M059J (cell line): ENCODE results near the gene STK11IP. TPM values are rescaled to one million over a fixed set of nuclear protein-coding genes. Genes with fewer than 3 reads are reported as not detected.

Experiments used
- DNase-seq: peaks from one replicate; pipeline ENCODE4 v3.0.0-alpha.2; 2012; ENCODE audit warnings: low read depth
- total RNA-seq: library from RNA; depleted of rRNA; stranded (reverse); fragments of >200 nt; shearing (Covaris generic); gene quantifications from 2 replicates; pipeline ENCODE4 v1.2.3, GENCODE V29; 2014

Gene STK11IP
- total RNA-seq, 1 experiment from 2014 or later: 6.7 TPM

DNA sequence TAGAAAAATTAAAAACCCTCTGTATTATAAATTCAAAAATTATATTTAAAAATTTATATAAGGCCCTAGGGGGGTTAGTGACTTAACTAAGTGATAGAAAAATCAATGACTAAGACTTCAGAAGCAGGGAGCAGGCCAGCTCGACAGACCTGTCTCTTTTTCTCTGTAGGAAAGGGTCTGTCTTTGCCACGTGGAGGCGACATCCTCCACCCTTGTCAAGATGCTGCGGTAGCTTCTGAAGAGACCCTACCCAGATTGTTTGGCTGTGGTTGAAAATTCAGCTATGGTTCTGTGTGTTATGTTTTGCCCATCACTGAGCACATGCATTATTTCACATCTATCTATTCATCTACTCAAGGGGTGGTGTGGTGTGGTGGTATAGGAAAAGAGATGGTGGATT is 21.6 kb downstream of the STK11IP start:
- no peak for DNase-seq

DNA sequence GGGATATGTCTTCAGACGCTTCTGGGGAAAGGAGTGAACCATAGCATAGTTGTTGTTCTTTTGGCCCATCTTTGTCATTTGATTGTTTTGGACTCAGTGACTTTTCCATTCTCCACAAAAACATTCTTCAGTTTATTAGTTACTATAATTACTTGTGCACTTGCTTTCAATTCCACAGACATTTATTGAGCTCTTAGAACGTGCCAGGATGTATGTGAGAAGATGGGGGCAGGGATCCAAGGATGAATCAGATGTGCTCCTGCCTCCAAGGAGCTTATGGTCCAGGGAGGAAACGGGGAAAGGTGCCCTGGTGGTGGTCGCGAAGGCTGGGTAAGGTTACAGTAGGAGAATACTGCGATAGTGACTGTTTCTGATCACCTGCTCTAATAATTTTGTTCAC is 22.9 kb downstream of the STK11IP start:
- DNase-seq: no peak

DNA sequence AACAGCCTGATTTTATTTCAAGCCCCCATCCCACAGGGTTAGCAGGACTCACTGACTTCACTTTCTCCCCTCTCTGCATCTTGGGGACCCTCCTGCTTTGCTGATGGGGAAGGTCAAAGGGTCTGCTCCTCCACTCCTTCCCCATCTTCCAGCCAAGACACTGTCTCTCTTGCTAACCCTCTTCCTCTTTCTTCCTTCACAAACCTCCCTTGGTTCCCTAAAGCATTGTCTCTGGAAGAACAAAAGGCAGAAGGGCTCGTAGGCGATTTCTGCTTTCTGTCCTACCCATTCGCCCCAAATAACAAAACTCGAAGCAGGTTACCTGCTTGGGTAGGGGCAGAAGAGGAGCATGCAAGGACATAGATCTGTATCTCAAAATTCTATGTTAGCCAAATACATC is 24.3 kb downstream of the STK11IP start:
- DNase-seq: no peak

- DNase-seq: no peak
Measured at GRCh38 chr2:219622472-219622871, 24.8 kb downstream of the STK11IP start.

DNA sequence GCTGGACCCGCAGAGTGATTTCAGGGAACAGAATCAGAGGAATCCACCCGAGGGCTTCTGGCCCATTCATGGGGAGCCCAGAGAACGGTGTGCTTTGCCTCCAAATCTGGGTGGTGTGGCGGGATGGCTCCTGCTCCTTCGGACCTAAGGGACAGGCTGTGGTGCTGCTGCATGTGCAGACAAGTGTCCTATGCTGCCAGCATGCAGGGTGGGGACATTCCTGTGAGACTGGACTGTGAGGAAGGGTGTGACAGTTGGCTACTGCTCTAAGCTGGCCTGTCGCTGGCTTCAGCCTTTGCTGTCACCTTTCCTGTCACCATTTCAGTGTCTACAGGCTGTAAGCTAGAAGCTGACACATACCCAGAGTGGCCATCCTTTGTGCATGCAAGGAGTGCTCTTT is 26.9 kb downstream of the STK11IP start:
- DNase-seq: no peak

GRCh38 chr2:219625179-219625578 is 27.5 kb downstream of the STK11IP start:
- DNase-seq: no peak

DNA sequence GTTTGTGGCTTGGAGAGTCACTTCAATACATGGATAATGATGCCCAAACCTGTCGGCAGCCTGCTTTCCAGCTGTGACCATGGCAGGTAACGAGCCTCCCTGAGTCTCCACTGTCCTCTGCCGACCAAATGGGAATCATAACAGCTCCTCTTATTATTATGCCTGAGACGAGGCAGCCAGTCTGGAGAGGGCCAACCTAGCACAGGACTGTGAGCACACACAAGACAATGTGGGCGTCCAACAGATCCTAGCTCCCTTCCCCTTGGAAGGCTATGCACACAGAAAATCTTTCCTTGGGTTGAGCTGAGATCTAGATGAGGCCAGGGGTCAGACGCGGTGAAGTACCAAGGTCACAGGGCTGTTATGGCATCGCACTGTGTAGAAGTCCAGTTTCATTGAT is 28.9 kb downstream of the STK11IP start:
- no peak for DNase-seq

DNA sequence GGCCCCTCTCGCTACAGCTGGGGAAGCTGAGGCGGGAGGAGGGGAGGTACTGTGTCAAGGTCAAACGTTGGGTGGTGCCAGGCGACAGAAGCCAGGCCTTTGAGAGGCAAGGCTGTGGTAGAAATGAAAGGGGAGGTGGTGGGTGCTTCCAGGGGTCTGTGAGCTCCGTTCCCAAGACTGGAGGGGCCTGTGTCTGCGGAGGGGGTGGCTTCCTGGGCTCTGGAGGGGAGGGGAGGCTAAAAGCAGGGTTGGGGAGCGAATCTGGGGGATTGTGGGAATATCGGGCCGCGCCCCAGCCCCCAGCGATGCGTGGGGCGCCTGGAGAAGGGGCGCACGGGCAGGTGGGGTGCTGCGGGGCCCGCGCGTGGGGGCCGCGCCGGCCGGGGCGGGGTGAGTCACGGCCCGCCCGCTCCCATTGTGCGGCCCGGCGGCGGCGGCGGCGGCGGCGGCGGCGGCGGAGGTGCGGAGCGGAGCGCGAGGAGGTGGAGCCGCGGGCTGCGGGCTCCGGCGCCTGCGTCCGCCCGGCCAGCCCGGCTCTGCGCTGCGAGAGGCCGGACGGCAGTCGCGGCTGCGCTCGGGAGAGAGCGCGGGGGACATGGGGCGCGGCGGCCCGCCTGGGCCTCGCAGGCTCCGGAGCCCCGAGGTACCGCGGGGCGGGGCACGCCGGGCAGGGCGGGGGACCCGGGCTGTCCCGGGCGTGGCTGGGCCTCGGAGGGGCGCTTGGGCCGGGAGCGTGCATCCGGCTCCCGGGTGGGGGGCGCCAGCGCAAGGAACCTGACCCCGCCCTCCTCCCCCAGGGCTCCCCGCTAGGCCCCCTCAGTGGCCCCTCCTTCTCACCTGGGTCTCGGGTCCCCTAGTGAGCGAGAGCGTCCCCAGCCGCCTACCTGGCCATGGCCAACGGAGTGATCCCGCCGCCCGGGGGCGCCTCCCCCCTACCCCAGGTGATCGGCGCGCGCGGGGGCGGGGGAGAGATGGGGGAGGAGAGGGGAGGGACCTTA is 29.7 kb downstream of the STK11IP start, which contains the start of gene SLC4A3:
Gene SLC4A3 (plus strand): TSS at position 528 of the 998 bp plus-strand sequence. CDS start 363 bp downstream, at position 891.
- DNase-seq: peak; percentile 27

- DNase-seq: no peak
Measured at GRCh38 chr2:219628235-219628985, 30.8 kb downstream of the STK11IP start.

DNA sequence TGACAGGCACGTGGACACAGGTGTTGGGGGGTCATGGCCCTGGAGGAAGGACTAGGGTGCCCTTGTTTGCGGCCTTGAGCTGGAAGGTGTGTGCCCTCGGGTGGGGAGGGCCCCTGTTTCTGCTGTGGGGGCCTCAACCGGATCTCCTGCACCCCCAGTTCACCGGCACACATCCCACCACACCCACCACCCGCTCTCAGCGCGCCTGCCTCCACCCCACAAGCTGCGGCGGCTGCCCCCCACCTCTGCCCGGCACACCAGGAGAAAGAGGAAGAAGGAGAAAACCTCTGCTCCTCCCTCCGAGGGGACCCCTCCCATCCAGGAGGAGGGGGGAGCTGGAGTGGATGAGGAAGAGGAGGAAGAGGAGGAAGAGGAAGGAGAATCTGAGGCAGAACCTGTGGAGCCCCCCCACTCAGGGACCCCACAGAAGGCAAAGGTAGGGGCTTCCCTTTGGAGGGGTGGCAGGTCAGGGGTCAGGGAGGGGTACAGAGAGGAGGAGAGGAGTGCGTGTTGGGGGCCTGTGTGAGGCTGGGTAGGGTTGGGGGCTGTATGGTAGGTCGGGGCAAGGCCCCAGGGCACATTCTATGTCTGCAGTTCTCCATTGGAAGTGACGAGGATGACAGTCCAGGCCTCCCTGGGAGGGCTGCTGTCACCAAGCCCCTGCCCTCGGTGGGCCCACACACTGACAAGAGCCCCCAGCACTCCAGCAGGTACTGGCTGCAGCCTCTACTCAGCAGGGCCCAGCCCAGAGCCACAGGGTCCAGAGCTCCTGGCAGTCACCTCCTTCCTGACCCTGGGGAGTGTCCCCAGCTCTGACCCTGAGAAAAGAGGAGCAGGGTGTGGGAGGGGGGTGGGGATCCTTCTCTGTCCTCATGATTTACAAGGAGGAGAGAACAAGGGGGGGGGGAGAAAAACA is 31.6 kb downstream of the STK11IP start:
- DNase-seq: no peak

DNA sequence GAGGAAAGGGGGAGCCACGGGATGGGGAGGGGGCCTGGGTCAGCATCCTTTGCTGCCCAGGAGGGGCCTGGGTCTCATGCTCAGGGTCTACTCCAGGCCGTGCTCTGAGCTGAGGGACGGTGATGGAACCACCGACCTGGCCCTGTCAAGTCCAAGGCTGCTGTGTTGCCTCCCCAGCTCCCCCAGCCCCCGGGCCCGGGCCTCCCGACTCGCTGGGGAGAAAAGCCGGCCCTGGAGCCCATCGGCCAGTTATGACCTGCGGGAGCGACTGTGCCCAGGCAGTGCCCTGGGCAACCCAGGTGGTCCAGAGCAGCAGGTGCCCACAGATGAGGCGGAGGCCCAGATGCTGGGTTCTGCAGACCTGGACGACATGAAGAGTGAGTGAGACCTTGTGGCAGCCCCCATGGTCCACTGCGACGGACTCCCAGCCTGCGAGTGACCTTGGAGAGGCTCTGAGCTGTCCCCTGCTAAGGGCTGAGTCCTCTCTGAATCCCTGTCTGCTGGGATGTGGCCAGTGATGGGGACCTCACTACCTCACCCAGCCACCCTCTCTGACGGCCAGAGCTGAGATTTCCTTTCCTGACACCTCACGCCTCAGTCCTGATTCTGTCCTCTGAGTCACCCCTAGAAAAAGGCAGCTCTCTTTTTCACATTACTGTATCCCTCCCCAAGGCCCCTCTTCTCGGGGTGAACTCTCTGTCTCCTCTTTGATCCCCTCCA is 32.5 kb downstream of the STK11IP start:
- peak; percentile 25 for DNase-seq

DNA sequence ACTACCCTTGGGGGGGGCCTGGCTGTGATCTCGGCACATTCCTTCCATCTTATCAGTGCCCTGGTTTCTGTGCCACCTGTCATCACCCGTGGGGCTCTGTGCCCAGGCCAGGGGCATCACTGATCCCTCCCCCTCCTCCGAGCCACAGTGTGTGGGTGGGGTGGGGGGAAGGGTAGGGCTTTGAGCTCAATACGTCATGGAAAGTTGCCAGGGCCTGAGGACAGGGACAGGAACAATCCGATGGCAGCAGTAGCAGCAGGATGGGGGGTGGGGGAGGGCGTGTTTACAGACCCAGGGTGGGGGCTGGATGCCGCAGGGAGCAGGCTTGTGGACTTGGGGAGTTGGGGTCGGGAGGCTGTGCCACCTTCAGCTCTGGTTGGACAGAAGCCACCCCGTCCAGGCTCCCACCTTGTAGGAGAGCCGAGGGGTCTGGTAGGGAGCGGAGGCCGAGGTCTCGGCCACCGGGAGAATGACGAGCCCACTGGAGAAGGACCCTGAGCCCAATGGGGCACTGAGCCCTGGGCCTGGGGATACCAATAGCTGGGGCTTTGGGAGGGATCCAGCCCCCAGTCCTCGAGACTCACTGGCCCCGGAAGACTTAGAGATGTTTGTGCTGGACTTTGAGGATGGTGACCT is 33.2 kb downstream of the STK11IP start:
- DNase-seq: no peak

DNA sequence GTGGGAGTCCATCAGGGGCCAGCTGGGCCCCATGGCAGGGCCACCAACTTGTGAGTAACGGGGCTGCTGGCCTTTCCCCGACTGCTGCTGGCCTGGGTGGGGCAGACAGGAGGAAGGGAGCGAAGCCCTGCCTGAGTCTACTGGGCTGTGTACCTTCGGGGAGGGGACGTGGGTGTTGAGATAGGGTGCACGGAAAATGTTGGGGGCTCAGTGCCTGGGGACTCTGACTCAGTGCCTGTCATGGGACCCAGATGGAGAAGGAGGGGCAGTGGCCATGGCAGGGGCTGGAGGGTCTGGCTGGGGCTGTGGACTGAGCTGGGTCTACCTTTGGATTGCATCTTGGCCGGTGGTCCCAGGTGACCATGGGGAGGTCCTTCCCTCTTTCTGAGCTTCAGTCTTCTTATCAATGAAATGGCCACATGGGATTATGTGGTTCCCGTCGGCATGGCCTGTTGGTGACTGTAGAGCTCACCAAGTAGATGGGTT is 33.8 kb downstream of the STK11IP start:
- no peak for DNase-seq

- no peak for DNase-seq
Measured at GRCh38 chr2:219631904-219632759, 34.5 kb downstream of the STK11IP start.

DNA sequence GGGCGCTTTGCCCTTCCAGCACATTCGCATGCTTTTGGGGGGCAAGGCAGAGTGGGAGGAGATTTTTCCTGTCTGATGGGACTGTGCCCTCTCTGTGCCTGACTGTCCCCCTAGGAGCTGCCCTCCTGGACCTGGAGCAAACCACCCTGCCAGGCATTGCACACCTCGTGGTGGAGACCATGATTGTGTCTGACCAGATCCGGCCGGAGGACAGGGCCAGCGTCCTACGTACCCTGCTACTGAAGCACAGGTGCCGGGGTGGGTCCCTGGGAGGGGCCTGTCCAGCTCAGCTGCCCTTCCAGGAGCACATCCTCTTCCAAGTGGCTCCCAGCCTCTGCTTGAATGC is 35.1 kb downstream of the STK11IP start:
- DNase-seq: no peak

DNA sequence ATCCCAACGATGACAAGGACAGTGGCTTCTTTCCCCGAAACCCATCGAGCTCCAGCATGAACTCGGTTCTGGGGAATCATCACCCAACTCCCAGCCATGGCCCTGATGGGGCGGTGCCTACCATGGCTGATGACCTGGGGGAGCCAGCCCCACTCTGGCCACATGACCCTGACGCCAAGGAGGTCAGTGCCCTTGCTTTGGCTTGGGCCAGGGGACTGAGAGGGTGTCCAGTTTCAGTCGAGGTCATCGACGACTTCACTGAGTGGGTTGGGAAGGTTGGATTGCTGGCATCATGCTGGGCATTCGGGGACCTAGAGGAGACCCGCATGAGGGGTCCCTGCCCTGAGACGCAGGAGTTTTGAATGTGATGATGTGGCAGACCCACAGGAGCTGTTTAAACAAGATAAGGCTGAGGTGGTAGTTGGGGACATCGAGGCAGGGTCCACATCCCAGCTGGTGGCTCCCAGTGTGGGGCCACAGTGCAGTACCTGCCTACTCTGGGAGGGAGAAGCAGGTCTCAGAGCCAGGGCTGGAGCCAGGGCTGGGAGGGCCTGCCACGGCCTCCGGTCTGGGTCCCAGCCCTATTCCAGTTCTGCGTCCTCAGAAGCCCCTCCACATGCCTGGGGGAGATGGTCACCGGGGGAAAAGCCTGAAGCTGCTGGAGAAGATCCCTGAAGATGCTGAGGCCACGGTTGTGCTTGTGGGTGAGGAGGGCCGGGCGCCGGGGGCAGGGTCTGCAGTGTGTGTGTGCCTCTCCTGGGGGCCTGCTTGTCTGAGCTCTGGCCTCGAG is 35.8 kb downstream of the STK11IP start:
- no peak for DNase-seq

GRCh38 chr2:219634171-219634940 is 36.7 kb downstream of the STK11IP start:
- DNase-seq: no peak
